ENCODE results near the gene PCDHA1.

DNA sequence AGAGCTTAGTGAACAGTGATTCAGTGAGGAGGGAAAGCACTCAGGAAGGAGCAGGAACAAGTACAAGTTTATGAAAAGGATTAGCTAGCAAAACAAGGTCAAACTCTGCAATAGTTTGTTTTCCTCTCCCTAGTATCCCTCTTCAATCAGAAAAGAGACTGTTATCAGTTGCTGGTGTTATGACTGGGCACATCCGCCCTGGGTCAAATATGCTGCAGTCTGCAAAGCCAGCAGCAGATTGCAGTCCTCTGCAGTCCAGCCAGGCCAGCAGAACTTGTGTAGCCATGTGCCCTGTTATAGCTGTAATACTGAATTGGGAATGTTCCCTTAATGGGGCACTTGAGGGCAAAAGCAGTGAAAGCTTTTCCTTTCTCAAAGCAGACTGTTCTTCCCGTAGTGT, 192.3 kb downstream of the PCDHA1 start:
- TF ChIP-seq, protein P1, sequence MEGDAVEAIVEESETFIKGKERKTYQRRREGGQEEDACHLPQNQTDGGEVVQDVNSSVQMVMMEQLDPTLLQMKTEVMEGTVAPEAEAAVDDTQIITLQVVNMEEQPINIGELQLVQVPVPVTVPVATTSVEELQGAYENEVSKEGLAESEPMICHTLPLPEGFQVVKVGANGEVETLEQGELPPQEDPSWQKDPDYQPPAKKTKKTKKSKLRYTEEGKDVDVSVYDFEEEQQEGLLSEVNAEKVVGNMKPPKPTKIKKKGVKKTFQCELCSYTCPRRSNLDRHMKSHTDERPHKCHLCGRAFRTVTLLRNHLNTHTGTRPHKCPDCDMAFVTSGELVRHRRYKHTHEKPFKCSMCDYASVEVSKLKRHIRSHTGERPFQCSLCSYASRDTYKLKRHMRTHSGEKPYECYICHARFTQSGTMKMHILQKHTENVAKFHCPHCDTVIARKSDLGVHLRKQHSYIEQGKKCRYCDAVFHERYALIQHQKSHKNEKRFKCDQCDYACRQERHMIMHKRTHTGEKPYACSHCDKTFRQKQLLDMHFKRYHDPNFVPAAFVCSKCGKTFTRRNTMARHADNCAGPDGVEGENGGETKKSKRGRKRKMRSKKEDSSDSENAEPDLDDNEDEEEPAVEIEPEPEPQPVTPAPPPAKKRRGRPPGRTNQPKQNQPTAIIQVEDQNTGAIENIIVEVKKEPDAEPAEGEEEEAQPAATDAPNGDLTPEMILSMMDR (IDR thresholded peaks at IDR 0.05) = no peak
- no peak for TF ChIP-seq ZFX (IDR thresholded peaks at IDR 0.05; ENCODE audit: borderline replicate concordance)

Measured in 22Rv1 (cell line).